Measurements from ENCODE around the gene HOXA3.
A peak's percentile ranks its signal among the peaks of the same experiment; 100 is the strongest.

HOXA3 gene

DNA sequence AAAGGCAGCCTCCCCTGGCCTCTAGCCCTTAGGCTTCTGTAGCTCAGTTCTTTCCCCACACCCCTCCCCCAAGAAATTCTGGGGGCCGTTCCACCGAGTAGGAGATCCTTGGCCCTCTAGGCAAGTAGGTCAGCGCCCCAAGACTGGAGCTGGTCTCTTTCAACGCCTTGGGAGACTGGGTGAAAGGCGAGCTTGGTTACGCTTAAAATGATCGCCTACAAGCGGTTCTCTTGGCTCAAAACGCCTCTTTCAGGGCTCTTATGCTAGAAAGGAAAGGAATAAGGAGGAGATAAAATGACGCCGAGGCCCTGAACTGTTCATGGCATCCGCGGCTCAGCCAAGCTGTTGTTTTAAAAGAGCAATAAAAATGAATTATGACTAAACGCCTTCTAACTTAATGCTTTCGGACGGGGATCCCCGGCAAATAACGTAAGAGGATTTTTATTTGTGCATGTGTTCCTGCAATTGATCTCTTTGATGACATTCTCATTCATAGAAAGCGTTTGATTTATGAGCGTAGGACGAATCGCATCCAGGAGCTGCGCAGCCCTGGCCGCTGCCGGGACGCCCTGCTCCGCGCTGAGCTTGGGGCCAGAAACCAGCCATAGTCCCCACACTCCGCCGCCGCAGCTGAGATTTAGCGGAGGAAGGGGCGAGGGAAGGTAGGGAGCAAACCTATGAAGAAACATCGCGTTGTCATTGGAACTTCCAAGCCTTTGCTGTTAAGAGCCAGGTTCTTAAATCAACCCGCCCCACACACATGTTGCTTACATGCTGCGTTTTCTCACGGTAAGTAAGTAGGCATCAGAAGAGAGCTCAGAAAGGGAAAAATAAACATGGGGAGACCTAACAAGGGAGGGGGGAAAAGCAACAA lies 53.6 kb downstream of the HOXA3 start:
- DNase-seq, result no peak

DNA sequence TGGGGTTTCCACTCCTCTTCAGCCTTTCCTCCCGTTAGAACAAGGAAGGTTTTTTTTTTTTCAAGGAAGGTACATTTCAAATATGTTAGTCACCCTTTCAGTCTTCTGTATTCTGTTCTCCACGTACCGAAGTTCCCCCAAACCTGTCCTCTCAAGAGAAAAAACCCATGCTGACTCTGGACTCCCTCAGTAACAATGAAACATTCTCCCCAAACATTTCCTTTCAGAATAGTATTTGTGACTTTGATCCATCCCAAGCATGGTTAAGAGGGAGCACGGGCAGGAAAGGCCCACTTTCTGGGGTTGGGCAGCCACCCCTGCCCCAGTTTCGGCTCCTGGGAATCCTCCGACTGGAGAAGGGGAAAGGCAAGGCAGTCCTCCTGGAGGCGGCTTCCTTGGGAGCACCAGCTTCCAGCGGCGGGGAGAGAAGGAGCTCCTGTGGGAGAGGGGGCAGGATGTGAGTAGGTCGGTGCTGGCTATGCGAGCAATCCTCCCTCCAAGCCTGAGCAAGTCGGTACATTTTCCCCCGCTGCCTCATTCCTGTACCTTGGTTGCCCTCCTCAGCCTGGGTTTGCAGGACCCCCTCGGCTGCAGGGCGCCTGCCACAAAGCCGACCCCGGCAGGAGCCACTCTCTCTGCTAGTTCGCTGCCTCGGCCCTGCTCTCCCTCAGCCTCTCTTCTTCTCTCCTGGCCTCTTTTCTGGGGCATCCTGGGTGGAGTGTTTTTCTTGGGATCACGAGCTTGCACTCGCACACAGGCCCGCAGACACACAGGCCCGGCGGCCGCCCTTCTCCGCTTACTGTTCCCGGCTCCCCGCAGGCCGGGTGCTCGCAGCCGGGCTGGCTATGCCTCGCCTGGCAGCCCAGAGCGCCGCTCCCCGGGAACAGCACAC lies 54.5 kb downstream of the HOXA3 start:
- no peak for DNase-seq

DNA sequence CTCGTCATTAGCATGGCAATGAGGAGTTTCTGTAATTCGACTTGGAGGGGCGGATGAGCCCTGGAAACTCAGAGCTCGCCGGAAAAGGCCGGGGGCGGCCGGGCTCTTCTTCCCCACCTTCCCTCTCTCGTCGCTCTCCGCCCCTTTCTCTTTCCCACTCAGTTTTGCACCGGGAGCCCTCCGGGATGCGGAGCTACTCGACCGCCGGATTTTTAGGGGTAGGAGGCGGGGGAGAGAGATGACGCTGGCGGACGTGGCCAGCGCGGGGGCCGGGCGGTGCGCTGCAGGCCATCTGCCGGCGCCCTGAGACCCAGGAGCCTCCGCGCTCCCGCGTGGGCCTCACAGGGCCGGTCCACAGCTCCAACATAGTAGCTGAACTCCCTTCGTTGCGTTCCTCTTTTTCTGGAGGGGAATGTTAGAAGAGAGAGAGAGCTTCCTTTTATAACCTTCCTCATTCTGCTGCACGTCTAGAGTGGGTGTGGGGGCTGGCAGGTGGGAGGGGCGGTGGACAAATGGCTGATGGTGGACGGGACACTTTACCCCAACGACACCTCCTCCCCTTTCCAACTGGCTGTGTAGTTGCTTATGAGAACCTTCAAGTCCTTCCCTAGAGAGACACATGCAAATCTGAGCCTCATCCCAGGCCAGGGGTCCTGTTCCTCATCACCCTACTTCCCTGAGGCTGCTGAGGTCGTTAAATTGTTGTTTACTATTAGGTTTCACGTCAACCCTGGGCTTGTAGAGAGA lies 55.4 kb downstream of the HOXA3 start:
- DNase-seq, result peak; percentile 51

GRCh38 chr7:27095897-27096767 lies 56.3 kb downstream of the HOXA3 start, which contains the start of gene HOXA1:
Gene HOXA1 (minus strand): TSS chr7:27096000. CDS start chr7:27095912, 88 bp downstream.
- peak; percentile 96 for DNase-seq

GRCh38 chr7:27095050-27095896 lies 57.1 kb downstream of the HOXA3 start:
- peak; percentile 70 for DNase-seq

GRCh38 chr7:27094304-27095049 lies 57.9 kb downstream of the HOXA3 start:
- no peak for DNase-seq

GRCh38 chr7:27093184-27093895 lies 59.0 kb downstream of the HOXA3 start:
- DNase-seq, result no peak

DNA sequence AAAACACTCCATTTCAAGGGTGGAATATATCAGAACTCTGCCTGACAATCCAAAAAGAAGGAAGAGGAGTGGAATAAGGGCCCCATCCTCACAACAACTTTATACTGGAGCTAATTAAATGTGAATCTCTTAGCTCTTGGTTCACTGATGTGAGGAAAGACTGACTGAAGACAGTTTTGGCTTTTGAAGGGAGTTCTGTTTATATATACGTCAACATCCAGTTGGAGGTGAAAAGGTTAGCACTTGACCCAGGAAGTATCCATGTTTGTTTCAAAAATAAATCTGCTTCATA lies 59.6 kb downstream of the HOXA3 start:
- DNase-seq, result no peak

- peak; percentile 34 for DNase-seq
Measured at GRCh38 chr7:27091941-27092818, 60.2 kb downstream of the HOXA3 start.

DNA sequence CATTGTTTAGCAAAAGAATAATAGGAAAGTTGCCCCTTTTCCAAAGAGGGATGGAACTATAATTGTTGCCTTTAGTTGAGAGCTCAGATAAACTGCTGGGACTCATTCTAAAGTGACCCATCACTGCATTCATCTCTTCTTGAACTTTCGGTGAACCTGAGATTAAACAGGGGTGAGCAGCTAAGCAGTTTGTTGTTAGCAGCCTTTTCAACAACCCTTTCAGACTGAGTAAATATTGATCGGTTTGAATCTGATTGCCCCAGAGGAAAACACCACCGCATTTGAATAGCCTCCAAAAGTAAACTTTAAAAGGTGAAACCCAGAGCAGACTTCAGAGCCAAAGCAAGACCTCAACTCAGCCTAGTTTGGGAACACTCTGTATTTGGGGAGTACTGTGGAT lies 61.3 kb downstream of the HOXA3 start:
- DNase-seq, result peak; percentile 96

DNA sequence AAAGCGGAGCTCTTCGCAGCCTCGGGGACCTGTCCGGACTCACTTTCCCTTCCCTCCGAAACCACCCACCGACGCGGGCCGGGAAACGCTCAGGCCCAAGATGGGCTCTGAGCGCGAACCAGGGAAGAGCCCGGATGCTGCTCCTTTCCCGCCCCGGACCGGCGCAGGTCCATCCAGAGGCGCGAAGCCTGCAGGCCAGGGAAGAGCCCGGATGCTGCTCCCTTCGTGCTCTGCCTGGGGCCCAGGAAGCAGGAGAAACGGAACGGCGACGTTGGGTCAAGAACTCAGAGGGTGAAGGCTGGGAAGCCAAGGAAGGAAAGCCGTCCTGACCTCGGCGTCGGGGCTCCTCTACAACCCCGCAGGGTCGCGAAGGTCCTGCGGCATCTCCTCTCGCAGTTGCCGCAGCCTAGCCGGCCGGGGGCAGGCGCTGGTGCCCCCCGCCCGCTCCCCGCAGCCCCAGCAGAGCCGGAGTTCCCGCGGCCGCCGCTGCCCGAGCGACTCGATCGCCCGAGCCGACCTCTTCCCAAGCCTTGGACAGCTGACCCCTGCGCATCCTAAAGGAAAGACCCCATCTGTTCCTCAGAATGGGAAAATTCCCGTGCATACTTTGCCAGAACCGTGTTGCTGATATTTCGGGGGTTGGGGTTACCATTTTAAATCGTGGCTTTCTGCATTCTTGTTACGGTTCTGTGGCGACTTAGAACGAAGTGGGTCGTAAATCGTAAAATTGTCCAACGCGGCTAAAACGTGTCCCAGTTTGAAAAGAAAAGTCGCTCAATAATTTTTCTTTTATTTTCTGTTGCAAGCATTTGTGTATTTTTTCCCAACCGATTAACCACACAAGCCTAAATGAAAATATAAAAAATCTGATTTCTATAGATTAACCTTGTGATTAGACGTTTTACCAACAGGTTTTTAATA lies 64.1 kb downstream of the HOXA3 start:
- DNase-seq, result no peak

- no peak for DNase-seq
Measured at GRCh38 chr7:27083646-27084045, 68.7 kb downstream of the HOXA3 start.

DNA sequence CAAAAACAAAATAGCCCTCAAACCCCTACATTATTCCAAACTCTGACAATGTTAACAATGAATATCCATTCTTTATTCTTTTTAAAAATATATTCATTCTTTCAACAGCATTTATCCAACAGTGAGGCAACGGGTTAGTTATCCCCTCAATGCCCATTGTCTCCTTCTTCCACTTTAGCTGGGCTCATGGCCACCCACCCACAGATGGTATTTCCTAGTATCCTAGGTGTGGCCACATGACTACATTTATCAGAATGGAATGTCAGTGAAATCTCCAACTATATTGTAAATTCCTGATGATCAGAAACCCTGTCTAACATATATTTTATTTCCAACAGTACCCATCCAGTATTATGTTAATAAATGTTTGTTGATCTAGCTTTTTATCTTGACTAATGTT lies 70.2 kb downstream of the HOXA3 start:
- DNase-seq, result no peak

DNA sequence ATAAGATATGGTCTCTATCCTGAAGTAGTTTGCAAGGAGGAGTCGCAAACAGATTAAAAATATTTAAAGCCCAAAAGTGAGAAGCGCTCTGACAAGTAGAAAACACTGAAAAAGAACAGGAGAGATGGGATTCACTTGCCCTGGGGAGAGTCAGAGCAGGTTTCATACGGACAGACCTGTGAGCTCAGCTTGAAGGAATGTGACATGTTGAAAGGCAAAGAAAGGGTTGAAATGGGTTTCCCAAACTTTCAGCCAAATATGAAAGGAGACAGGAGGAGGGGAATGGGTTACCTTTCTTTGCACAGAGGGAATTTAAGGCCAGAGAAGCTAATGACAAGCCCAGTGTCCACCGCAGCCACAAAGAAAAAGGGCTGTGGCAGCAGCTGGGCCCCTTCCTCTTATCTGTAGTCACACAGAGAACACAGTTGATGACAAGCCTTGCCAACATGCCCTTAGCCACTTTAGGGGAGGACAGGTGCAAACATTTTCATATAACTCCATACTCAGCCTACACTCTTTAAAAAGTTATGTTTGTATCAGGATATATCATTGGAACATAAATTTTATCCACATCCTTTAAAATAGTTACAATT lies 71.4 kb downstream of the HOXA3 start:
- DNase-seq, result no peak

DNA sequence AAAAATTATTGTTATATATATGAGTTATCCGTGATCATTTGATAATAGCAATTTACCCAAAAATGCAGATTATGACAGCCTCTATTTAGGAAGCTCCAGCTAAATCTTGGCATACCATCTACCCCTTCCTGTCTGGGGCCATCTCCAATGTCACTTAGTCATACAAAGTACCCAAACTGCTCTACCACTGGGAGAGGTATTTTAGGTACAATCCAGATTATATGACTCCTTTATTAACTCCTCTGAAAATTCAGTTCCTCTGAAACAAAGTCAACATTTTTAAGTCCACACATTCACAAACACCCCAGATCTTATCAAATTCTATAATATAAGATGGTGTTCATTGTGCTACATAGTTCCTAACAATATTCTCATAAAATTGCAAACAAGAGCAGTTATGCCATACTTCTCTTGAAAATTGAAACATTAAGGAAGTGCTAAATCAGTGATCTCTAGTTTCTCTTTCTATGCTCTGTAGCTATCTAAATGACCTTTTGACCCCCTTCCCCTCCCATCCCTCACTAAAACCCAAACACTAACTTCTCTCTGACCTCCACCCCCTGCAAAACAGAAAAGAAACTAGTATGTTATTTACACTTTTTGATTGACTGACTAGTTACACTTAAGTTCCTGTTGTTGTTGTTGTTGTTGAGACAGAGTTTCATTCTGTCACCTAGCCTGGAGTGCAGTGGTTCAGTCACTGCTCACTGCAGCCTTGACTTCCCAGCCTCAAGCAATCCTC lies 73.0 kb downstream of the HOXA3 start:
- DNase-seq, result no peak

GRCh38 chr7:27078616-27079233 lies 73.7 kb downstream of the HOXA3 start:
- DNase-seq, result no peak

Measured in NCI-H69 (cell line).